SK-N-DZ (cell line): Measurements from ENCODE around the gene OR7A10. TPM values are rescaled to one million over a fixed set of nuclear protein-coding genes. Genes with fewer than 3 reads are reported as not detected.

Source experiments
- DNase-seq: peaks from one replicate; pipeline ENCODE4 v3.0.0-alpha.2; 2015; ENCODE audit warnings: low spot score
- polyA plus RNA-seq, 2 experiments: library from polyadenylated mRNA; depleted of rRNA; stranded (reverse); fragments of >200 nt; gene quantifications; 2 replicates each; pipeline ENCODE4 v1.2.3, GENCODE V29; 2014

The OR7A10 gene
- not detected in 2 replicates for polyA plus RNA-seq (2014; cell fraction: cytosol; rRNA removed)
- polyA plus RNA-seq (2014; cell fraction: nucleus; rRNA removed): not detected in 2 replicates

DNA sequence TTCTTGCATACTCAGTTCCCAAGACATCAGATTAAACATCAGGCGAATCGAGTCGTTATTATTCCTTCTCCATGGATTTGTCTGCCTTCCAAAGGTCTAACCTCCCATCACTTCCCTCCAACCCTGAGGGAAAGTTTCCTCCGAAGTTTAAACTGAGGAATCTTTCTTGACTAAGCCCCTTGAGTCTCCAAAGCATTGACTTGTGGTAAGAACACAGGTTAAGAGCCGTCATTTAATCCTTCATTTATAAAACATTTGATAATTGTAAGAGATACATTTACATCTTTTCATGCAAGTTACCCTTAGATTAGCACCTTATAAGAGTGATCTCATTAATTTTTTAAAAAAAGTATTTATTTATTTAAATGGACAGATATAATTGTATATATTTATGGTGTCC lies at the start of gene OR7A10:
Gene OR7A10, minus strand, starts transcription at position 101 of the 400 bp plus-strand sequence. CDS start 7,045 bp downstream, outside the sequence.
- DNase-seq: no peak

DNA sequence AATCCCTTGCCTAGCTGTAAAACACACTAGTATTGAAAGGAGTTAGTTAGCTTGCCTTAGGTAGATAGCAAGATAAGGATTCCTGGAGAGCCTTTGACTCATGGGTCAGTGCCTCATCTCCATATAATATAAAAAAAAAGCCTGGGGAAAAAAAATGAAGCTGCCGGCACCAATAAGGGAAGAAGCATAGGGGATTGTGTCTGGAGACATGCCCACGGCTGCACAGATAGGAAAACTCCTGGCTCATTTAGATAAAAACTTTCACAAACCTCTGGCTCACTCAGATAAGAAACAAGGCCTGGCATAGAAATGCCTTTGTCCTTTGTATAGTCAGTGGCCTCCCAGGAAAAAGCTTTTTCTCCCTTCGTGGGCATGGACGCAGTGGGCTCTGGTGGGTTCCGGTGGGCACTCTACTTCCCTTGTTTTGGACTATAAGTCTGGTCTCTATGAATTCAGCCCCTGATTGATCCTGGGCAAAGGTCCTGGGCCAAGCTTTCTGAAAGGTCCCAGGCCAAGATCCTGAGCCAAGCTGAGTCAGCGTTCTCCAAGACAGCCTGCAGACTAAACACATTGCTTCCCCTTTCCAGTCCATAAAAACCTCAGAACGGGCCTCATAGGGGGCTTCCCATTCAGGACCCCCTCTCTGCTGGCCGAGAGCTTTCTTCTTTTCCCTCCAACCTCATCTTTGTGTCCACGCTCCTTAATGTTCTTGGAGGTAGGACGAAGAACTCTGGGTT lies 42.1 kb upstream of the OR7A10 start:
- no peak for DNase-seq

- no peak for DNase-seq
Observed at GRCh38 chr19:14889994-14890642, 41.4 kb upstream of the OR7A10 start.

- no peak for DNase-seq
Observed at GRCh38 chr19:14886032-14886431, 37.3 kb upstream of the OR7A10 start, which contains the start of gene OR7A17. OR7A17 (minus strand) TSS chr19:14886132; CDS start chr19:14881355, 4,777 bp downstream.

DNA sequence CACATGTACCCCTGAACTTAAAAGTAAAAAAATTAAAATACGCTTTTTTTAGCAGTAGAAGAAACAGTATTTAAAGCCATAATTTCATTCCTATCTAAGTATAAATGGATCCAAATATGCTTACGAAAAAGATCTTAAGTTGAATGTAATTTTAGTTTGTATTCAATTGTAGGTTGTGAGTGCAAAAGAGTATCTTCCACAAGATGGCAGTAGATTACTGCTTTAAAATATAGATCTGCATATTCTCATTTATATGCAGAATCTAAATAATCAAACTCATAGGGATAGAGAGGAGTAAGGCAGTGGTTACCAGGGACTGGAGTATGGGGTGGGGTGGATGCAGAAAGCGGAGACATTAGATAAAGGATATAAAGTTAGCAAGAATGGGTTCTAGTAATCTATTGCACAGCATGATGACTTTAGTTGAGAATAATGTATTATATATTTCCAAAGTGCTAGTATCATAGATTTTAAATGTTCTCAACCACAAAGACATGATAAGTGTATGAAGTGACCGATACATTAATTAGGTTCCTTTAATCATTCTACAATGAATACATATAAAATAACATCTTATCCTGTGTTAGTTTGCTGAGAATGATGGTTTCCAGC lies 23.0 kb upstream of the OR7A10 start:
- no peak for DNase-seq

- DNase-seq: no peak
Observed at GRCh38 chr19:14868497-14868896, 19.8 kb upstream of the OR7A10 start.

GRCh38 chr19:14843578-14843977 lies 5.1 kb downstream of the OR7A10 start:
- no peak for DNase-seq

GRCh38 chr19:14843169-14843568 lies 5.6 kb downstream of the OR7A10 start:
- no peak for DNase-seq

DNA sequence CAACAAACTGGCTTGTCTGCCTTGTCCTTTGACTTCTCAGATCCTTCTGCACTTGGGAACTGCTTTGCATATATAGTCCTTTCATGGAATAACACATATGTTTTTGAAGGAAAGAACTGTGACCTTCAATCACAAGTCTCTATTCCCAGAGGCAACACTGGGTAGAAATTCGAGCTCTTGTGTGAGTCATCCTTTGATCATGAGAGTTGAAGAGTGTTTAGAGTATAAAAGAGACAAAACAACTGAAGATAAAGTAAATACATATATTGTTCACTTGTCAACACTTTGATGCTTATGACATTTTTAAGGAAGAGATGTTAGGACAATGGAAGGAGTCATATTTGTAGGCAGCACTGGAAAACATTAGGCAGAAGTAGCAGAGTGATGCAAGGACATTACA lies 8.5 kb downstream of the OR7A10 start:
- DNase-seq: no peak

DNA sequence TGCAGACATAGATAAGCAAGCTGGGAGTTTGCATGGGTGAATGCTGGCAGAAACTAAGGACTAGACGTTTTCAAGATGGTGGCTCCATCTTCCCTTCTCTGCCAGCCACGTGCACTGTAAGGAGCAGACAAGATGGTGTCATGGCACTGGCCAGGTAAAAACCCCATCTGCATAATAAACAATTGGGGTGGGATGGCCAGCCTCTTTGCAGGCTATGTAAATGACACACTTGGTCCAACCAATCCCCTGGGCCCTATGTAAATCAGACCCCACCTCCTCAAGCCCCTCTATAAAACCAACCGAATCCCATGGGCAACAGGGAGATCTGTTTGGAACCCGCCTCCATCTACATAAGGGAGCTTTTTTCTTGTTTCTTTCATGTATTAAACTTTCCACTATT lies 11.3 kb downstream of the OR7A10 start:
- no peak for DNase-seq

- no peak for DNase-seq
Observed at GRCh38 chr19:14835011-14835410, 13.7 kb downstream of the OR7A10 start, which contains the start of the genes OR7A5 and OR7C1. OR7A5 (minus strand) TSS chr19:14835185; CDS start chr19:14828241, 6,944 bp downstream. OR7C1 (minus strand) TSS chr19:14835185; CDS start chr19:14800136, 35,049 bp downstream.

- no peak for DNase-seq
Observed at GRCh38 chr19:14830702-14831101, 18.0 kb downstream of the OR7A10 start.

DNA sequence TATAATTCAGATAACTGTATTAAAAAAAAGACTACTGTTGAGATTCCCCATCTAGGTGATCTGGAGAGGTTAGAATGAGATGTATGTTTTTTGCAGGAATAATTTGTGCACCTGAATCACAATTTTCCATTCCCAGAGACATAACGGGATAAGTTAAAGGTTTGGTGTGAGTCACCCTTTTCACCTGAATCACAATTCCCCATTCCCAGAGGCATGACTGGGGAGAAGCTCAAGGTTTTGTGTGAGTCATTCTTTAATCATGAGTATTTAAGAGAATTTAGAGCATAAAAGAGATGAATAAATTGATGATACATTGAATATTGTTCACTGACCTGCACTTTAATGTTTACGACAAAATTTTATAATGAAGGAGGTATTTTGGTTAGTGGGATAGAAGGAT lies 22.7 kb downstream of the OR7A10 start:
- no peak for DNase-seq

- DNase-seq: no peak
Observed at GRCh38 chr19:14821937-14822336, 26.8 kb downstream of the OR7A10 start.

GRCh38 chr19:14818588-14818987 lies 30.1 kb downstream of the OR7A10 start:
- DNase-seq: no peak

DNA sequence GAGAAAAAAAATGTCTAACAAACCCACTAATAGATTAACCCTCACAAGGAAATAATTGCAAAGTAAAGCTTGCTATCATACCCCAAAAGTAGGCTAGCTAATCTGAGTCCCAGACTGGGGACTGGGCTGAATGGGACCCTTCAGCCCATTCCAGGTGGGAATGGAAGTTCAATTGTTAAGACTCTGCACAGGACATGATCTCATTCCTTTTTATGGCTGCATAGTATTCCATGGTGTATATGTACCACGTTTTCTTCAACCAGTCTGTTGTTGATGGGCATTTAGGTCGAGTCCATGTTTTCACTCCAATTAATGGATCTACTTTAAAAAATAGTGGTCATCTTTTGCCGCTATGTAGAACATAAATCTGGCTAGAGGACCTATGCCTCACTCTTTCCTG lies 31.7 kb downstream of the OR7A10 start:
- DNase-seq: no peak

- no peak for DNase-seq
Observed at GRCh38 chr19:14814982-14815652, 33.6 kb downstream of the OR7A10 start.

GRCh38 chr19:14809272-14810057 lies 39.3 kb downstream of the OR7A10 start:
- no peak for DNase-seq

DNA sequence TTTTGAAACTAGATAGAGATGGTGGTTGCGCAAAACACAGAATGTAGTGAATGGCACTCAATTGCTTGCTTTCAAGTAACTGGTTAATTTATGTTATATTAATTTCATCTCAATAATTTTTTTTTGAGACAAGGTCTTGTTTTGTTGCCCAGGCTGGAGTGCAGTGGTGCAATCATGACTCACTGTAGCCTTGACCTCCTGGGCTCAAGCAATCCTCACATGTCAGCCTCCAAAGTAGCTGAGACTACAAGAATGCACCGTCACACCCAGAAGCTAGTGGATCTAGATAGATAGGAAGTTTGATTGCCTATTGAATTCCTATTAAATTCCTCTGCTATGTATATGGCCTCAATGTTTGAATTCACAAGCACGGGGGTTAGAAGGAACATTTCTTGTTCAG lies 44.0 kb downstream of the OR7A10 start:
- DNase-seq: no peak

GRCh38 chr19:14798760-14799159 lies 50.0 kb downstream of the OR7A10 start:
- DNase-seq: no peak

DNA sequence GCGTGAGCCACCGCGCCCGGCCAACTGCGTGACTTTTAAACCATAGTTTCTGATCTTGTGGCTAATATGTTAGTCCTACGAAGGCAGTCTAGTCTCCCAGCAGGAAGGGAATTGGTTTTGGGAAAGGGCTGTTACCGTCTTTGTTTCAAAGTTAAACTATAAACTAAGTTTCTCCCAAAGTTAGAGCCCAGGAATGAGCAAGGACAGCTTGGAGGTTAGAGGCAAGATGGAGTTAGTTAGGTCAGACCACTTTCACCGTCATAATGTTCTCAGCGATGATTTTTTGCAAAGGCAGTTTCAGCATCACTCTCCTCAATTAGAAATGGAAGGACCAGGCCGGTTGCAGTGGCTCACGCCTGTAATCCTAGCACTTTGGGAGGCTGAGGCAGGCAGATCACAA lies 52.7 kb downstream of the OR7A10 start:
- DNase-seq: no peak
